SK-N-SH treated with all-trans-retinoic acid at 6 μM for 48 hours (cell line): ENCODE results near the gene ADAMTS17.

ENCODE experiments used
- ATAC-seq: fragments of 200-7000 bp; cut with Tn5 transposase; 3 replicates; pipeline ENCODE4 v1.9.1; 2020; ENCODE audit warnings: mild to moderate bottlenecking, moderate library complexity
- CREB5 ChIP-seq: fragments of 250-450 bp; sonication (Bioruptor Pico); IDR thresholded peaks from 2 replicates; pipeline ENCODE4 v1.5.1; 2020; ENCODE audit warnings: low read depth, mild to moderate bottlenecking, moderate library complexity
- CSDC2 ChIP-seq: fragments of 250-450 bp; sonication (Bioruptor Pico); IDR thresholded peaks from 2 replicates; pipeline ENCODE4 v1.5.0; 2020; ENCODE audit warnings: mild to moderate bottlenecking, moderate library complexity
- CSRNP3 ChIP-seq: fragments of 250-450 bp; sonication (Bioruptor Pico); IDR thresholded peaks from 2 replicates; pipeline ENCODE4 v1.5.1; 2021; ENCODE audit warnings: mild to moderate bottlenecking, moderate library complexity
- ESRRG ChIP-seq: fragments of 250-450 bp; sonication (Bioruptor Pico); IDR thresholded peaks from 2 replicates; pipeline ENCODE4 v1.6.1; 2021; ENCODE audit warnings: mild to moderate bottlenecking
- GLIS3 ChIP-seq: fragments of 250-450 bp; sonication (Bioruptor Pico); IDR thresholded peaks from 2 replicates; pipeline ENCODE4 v1.5.0; 2020; ENCODE audit warnings: mild to moderate bottlenecking, moderate library complexity
- PATZ1 ChIP-seq: fragments of 250-450 bp; sonication (Bioruptor Pico); IDR thresholded peaks from 2 replicates; pipeline ENCODE4 v1.8.0; 2020; ENCODE audit warnings: mild to moderate bottlenecking, moderate library complexity, borderline replicate concordance
- POU6F1 ChIP-seq: fragments of 250-450 bp; sonication (Bioruptor Pico); IDR thresholded peaks from 2 replicates; pipeline ENCODE4 v1.8.0; 2021; ENCODE audit warnings: low read depth, mild to moderate bottlenecking, moderate library complexity, borderline replicate concordance
- PPARA ChIP-seq: fragments of 250-450 bp; sonication (Bioruptor Pico); IDR thresholded peaks from 2 replicates; pipeline ENCODE4 v1.5.0; 2020; ENCODE audit warnings: mild to moderate bottlenecking, borderline replicate concordance
- RARB ChIP-seq: fragments of 250-450 bp; sonication (Bioruptor Pico); IDR thresholded peaks from 2 replicates; pipeline ENCODE4 v1.8.0; 2021; ENCODE audit warnings: mild to moderate bottlenecking, moderate library complexity
- SNAI2 ChIP-seq: fragments of 250-450 bp; sonication (Bioruptor Pico); IDR thresholded peaks from 2 replicates; pipeline ENCODE4 v1.5.0; 2020; ENCODE audit warnings: mild to moderate bottlenecking, moderate library complexity
- TCF4 ChIP-seq: fragments of 250-450 bp; sonication (Bioruptor Pico); IDR thresholded peaks from 2 replicates; pipeline ENCODE4 v1.8.0; 2021; ENCODE audit warnings: mild to moderate bottlenecking, moderate library complexity, borderline replicate concordance
- TOX ChIP-seq: fragments of 250-450 bp; sonication (Bioruptor Pico); IDR thresholded peaks from 2 replicates; pipeline ENCODE4 v1.8.0; 2021; ENCODE audit warnings: mild to moderate bottlenecking, moderate library complexity, borderline replicate concordance
- TSHZ2 ChIP-seq: fragments of 250-450 bp; sonication (Bioruptor Pico); IDR thresholded peaks from 2 replicates; pipeline ENCODE4 v1.5.0; 2020; ENCODE audit warnings: mild to moderate bottlenecking, moderate library complexity
- ZC3H10 ChIP-seq: fragments of 250-450 bp; sonication (Bioruptor Pico); IDR thresholded peaks from 2 replicates; pipeline ENCODE4 v1.5.1; 2021; ENCODE audit warnings: mild to moderate bottlenecking, moderate library complexity
- ZFP30 ChIP-seq: fragments of 450-650 bp; formaldehyde crosslinking; IDR thresholded peaks from 2 replicates; pipeline ENCODE4 v1.5.0; 2022; ENCODE audit warnings: mild to moderate bottlenecking, moderate library complexity
- ZNF565 ChIP-seq: fragments of 450-650 bp; formaldehyde crosslinking; conservative IDR thresholded peaks from 2 replicates; pipeline ENCODE4 v1.5.0; 2020; ENCODE audit warnings: low read depth, mild to moderate bottlenecking, moderate library complexity
- ZNF70 ChIP-seq: fragments of 450-650 bp; formaldehyde crosslinking; IDR thresholded peaks from 2 replicates; pipeline ENCODE4 v1.5.0; 2020; ENCODE audit warnings: mild to moderate bottlenecking, moderate library complexity

The ADAMTS17 gene

DNA sequence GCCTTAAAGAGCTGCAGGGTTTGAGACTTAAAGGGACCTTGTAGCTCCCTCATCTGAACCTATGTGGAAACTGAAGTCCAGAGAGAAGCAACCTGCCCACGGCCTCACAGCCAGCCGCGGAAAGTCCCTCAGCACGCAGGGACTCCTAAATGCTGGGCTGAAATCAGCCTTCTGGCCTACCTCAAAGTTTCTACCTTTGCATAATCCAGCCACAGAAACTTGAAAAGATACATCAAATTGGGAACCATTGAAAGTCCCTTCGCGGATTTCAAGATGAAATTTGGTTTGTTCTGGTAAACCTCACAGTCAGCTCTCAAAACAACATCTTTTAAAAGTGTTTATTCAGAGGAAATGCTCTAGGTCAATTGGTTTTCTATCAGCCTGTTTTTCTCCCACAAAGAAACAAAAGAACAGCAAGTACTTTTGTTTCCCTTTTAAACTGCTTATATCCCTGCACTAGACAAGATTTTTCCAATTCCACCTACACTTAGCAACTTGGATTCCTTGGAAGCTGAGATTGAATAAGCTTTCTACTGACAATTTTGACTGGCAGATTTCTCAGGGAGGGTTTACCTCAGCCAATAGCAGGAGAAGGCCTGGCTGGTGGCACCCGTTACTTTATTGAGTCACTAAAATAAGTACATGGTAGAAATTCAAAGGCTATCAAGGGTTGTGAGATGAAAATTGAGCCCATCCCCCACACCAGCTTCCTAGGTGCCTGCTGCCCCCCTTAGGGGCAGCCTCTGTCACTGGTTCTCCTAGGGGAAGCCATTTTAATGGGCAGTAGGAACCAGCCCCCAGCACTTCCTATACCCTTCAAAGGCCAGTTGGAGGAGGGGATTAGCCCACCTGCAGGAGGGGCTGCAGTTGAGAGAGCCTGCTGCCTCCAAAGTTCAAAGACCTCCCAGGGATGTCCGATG lies 171.2 kb downstream of the ADAMTS17 start (continued):
- TF ChIP-seq CSRNP3 (CRISPR knock-in tag) (no peak), CSDC2 (no peak), ZC3H10 (no peak), GLIS3 (no peak)
- TF ChIP-seq, all 23 proteins: peak for 0

GRCh38 chr15:100169615-100170290 lies 172.0 kb downstream of the ADAMTS17 start:
- ATAC-seq = no peak
- no peak for TF ChIP-seq TOX

- no peak for TF ChIP-seq CSRNP3 (CRISPR knock-in tag)
- no peak for TF ChIP-seq RARB (CRISPR knock-in tag)
- no peak for TF ChIP-seq ZNF70 (CRISPR knock-in tag)
- TF ChIP-seq ZC3H10 = no peak
- no peak for TF ChIP-seq CREB5 (CRISPR knock-in tag)
- TF ChIP-seq SNAI2 (CRISPR knock-in tag) = no peak
- no peak for TF ChIP-seq ZFP30
- no peak for TF ChIP-seq PPARA (CRISPR knock-in tag)
- no peak for TF ChIP-seq TSHZ2
- TF ChIP-seq ZNF565 (CRISPR knock-in tag) = no peak
- TF ChIP-seq TCF4 (CRISPR knock-in tag) = no peak
- TF ChIP-seq CSDC2 = no peak
- no peak for TF ChIP-seq PATZ1 (CRISPR knock-in tag)
- no peak for TF ChIP-seq ESRRG (CRISPR knock-in tag)
- TF ChIP-seq POU6F1 = no peak
- no peak for ATAC-seq
Observed at GRCh38 chr15:100168787-100169186, 173.0 kb downstream of the ADAMTS17 start.
